Measurements from ENCODE around the gene FUCA1.
"Not testable (repeated sequence)": the region's sequence is repeated elsewhere in the genome, so short reads cannot be mapped to it uniquely, and the experiment has no call there.

The FUCA1 gene

GRCh38 chr1:23896491-23896890 is 28.4 kb upstream of the FUCA1 start:
- no peak for FAIRE-seq
- no peak for DNase-seq (ENCODE audit: low spot score)

- no peak for DNase-seq (ENCODE audit: low spot score)
- FAIRE-seq, result no peak
Observed at GRCh38 chr1:23895993-23896392, 27.9 kb upstream of the FUCA1 start.

GRCh38 chr1:23895082-23895481 is 27.0 kb upstream of the FUCA1 start:
- no peak for DNase-seq (ENCODE audit: low spot score)
- FAIRE-seq, result no peak

- no peak for FAIRE-seq
- DNase-seq (ENCODE audit: low spot score), result no peak
Observed at GRCh38 chr1:23889074-23889473, 21.0 kb upstream of the FUCA1 start.

- FAIRE-seq (no peak), DNase-seq (ENCODE audit: low spot score) (no peak)
Observed at GRCh38 chr1:23885222-23885621, 17.1 kb upstream of the FUCA1 start.

- DNase-seq (ENCODE audit: low spot score) (no peak), FAIRE-seq (no peak)
Observed at GRCh38 chr1:23882746-23883145, 14.7 kb upstream of the FUCA1 start.

- no peak for FAIRE-seq
Observed at GRCh38 chr1:23879809-23880208, 11.7 kb upstream of the FUCA1 start.

GRCh38 chr1:23878668-23879067 is 10.6 kb upstream of the FUCA1 start:
- DNase-seq (ENCODE audit: low spot score), result no peak
- no peak for FAIRE-seq

More at GRCh38 chr1:23879809-23880208, 11.7 kb upstream of the FUCA1 start:
- DNase-seq (ENCODE audit: low spot score), result no peak

GRCh38 chr1:23875382-23875781 is 7.3 kb upstream of the FUCA1 start:
- no peak for FAIRE-seq

GRCh38 chr1:23872421-23872820 is 4.3 kb upstream of the FUCA1 start:
- FAIRE-seq, result no peak
- no peak for DNase-seq (ENCODE audit: low spot score)

More at GRCh38 chr1:23875382-23875781, 7.3 kb upstream of the FUCA1 start:
- no peak for DNase-seq (ENCODE audit: low spot score)

- FAIRE-seq, result no peak
Observed at GRCh38 chr1:23869051-23869450, 961 bp upstream of the FUCA1 start.

GRCh38 chr1:23868557-23869016 is 497 bp upstream of the FUCA1 start:
- no peak for DNase-seq (ENCODE audit: low spot score)
- no peak for FAIRE-seq

More at GRCh38 chr1:23869051-23869450, 961 bp upstream of the FUCA1 start:
- DNase-seq (ENCODE audit: low spot score), result no peak

- DNase-seq (ENCODE audit: low spot score) (peak; percentile 17), FAIRE-seq (no peak)
Observed at GRCh38 chr1:23867542-23867894, 572 bp downstream of the FUCA1 start.

GRCh38 chr1:23865543-23865930 is 2.6 kb downstream of the FUCA1 start:
- peak; percentile 20 for FAIRE-seq
- DNase-seq (ENCODE audit: low spot score), result peak; percentile 79

- DNase-seq (ENCODE audit: low spot score), result no peak
- FAIRE-seq, result no peak
Observed at GRCh38 chr1:23864801-23865542, 3.1 kb downstream of the FUCA1 start.

- DNase-seq (ENCODE audit: low spot score) (no peak), FAIRE-seq (no peak)
Observed at GRCh38 chr1:23862640-23863039, 5.5 kb downstream of the FUCA1 start.

GRCh38 chr1:23854568-23854967 is 13.5 kb downstream of the FUCA1 start:
- no peak for FAIRE-seq
- DNase-seq (ENCODE audit: low spot score), result no peak

GRCh38 chr1:23853124-23853523 is 15.0 kb downstream of the FUCA1 start:
- not testable (repeated sequence) for DNase-seq (ENCODE audit: low spot score); FAIRE-seq

GRCh38 chr1:23851406-23851805 is 16.7 kb downstream of the FUCA1 start:
- FAIRE-seq; DNase-seq (ENCODE audit: low spot score): not testable (repeated sequence)

- FAIRE-seq, result no peak
- no peak for DNase-seq (ENCODE audit: low spot score)
Observed at GRCh38 chr1:23848673-23849616, 19.1 kb downstream of the FUCA1 start.

GRCh38 chr1:23847482-23848095 is 20.5 kb downstream of the FUCA1 start:
- not testable (repeated sequence) for FAIRE-seq; DNase-seq (ENCODE audit: low spot score)

GRCh38 chr1:23845163-23845562 is 22.9 kb downstream of the FUCA1 start:
- no peak for DNase-seq (ENCODE audit: low spot score)
- FAIRE-seq, result no peak

All from urothelium cell line (cell line).